H1 (cell line): ENCODE measurements around the gene KLHL29. TPM values are rescaled to one million over a fixed set of nuclear protein-coding genes. Genes with fewer than 3 reads are reported as not detected.

Experiments
- CTCF ChIA-PET: fragments of 300-600 bp; sonication (Branson Sonifier 250); formaldehyde crosslinking; loops from one replicate; lab custom pipeline; 2021; ENCODE audit not compliant: partially characterized antibody; lab: Charles Lee
- POLR2A ChIA-PET: fragments of 300-600 bp; sonication (Branson Sonifier 250); formaldehyde crosslinking; loops from one replicate; lab custom pipeline; 2021; ENCODE audit warnings: inconsistent platforms; ENCODE audit not compliant: partially characterized antibody; lab: Charles Lee
- DNase-seq, 2 experiments: peaks; one replicate each; pipeline versions ENCODE4 v3.0.0 to v3.0.0-alpha.2; 2010 to 2022; ENCODE audit warnings: low spot score in 2 of 2, low read depth in 1 of 2, mixed read lengths in 1 of 2
- FAIRE-seq: peaks from 2 replicates; lab custom pipeline; 2011; peaks lifted over from hg19 to GRCh38; lab: Jason Lieb, UNC
- H2AFZ ChIP-seq: 2 replicates; pipeline ENCODE4 v1.8.1; 2012; ENCODE audit warnings: low read length, inconsistent platforms
- H2AK5ac ChIP-seq: 2 replicates; pipeline ENCODE4 v1.6.1; 2013; ENCODE audit warnings: low read depth, low read length
- H2BK120ac ChIP-seq: replicated peaks from 2 replicates; pipeline ENCODE3; 2013; ENCODE audit warnings: low read depth, low read length, inconsistent platforms
- H2BK12ac ChIP-seq: 2 replicates; pipeline ENCODE4 v1.6.1; 2013; ENCODE audit warnings: low read depth, low read length
- H2BK15ac ChIP-seq: 2 replicates; pipeline ENCODE4 v1.6.1; 2013; ENCODE audit warnings: low read length
- H2BK20ac ChIP-seq: 2 replicates; pipeline ENCODE4 v1.6.1; 2013; ENCODE audit warnings: low read length
- H2BK5ac ChIP-seq: 2 replicates; pipeline ENCODE4 v1.6.1; 2013; ENCODE audit warnings: low read depth, low read length
- H3K14ac ChIP-seq: 2 replicates; pipeline ENCODE4 v1.6.1; 2013; ENCODE audit warnings: inconsistent platforms; ENCODE audit not compliant: insufficient read length
- H3K18ac ChIP-seq: 2 replicates; pipeline ENCODE4 v1.6.1; 2013; ENCODE audit warnings: low read length; ENCODE audit errors: extremely low read depth
- H3K23ac ChIP-seq: 2 replicates; pipeline ENCODE4 v1.6.1; 2013; ENCODE audit warnings: inconsistent platforms; ENCODE audit not compliant: insufficient read length
- H3K23me2 ChIP-seq: 2 replicates; pipeline ENCODE4 v1.6.1; 2013; ENCODE audit warnings: low read depth, low read length
- H3K27ac ChIP-seq: 2 replicates; pipeline ENCODE4 v1.6.1; 2011; ENCODE audit warnings: low read depth, low read length, inconsistent platforms
- H3K27me3 ChIP-seq, 4 experiments: replicated peaks in 1 of 4; 1 replicate in 1 of 4; 2 replicates in 3 of 4; pipeline versions ENCODE4 v1.6.1 to v1.8.1; 2011 to 2013; ENCODE audit warnings: low read length in 3 of 4, mild to moderate bottlenecking in 3 of 4, inconsistent platforms in 2 of 4, mixed read lengths in 2 of 4, moderate library complexity in 1 of 4; ENCODE audit not compliant: control insufficient read depth in 3 of 4, insufficient read depth in 3 of 4; ENCODE audit errors: extremely low read depth in 1 of 4
- H3K36me3 ChIP-seq, 4 experiments: 2 replicates each; pipeline versions ENCODE4 v1.6.1 to v1.8.1; 2011 to 2013; ENCODE audit warnings: mild to moderate bottlenecking in 4 of 4, low read length in 3 of 4, moderate library complexity in 2 of 4, control low read depth in 1 of 4, inconsistent platforms in 1 of 4; ENCODE audit not compliant: insufficient read depth in 4 of 4, control insufficient read depth in 2 of 4
- H3K4ac ChIP-seq: replicated peaks from 2 replicates; pipeline ENCODE3; 2013; ENCODE audit warnings: low read length, low read depth, mixed read lengths, inconsistent platforms; ENCODE audit not compliant: insufficient read length
- H3K4me1 ChIP-seq, 4 experiments: replicated peaks in 1 of 4; 1 replicate in 1 of 4; 2 replicates in 3 of 4; pipeline versions ENCODE4 v1.6.1 to v1.8.1; 2011 to 2013; ENCODE audit warnings: low read length in 3 of 4, inconsistent platforms in 2 of 4, mixed read lengths in 1 of 4; ENCODE audit not compliant: insufficient read depth in 4 of 4, control insufficient read depth in 3 of 4
- H3K4me2 ChIP-seq, 2 experiments: 2 replicates each; pipeline versions ENCODE4 v1.6.1 to v1.8.1; 2011 to 2013; ENCODE audit warnings: low read depth in 2 of 2, low read length in 2 of 2, control low read depth in 1 of 2, inconsistent platforms in 1 of 2, mild to moderate bottlenecking in 1 of 2; ENCODE audit not compliant: insufficient read depth in 1 of 2
- H3K4me3 ChIP-seq, 4 experiments: fragments of 200-600, 300-600 bp in 1 of 4; sonication (generic), shearing (Covaris generic), sonication (Bioruptor Twin) in 1 of 4; 2 replicates each; pipeline versions ENCODE4 v1.5.1 to v1.8.1; 2011 to 2016; ENCODE audit warnings: low read length in 4 of 4, low read depth in 3 of 4, control low read depth in 2 of 4, inconsistent platforms in 2 of 4, mild to moderate bottlenecking in 2 of 4, mixed read lengths in 1 of 4, moderate library complexity in 1 of 4; ENCODE audit not compliant: insufficient read depth in 2 of 4; ENCODE audit errors: extremely low read depth in 1 of 4
- H3K56ac ChIP-seq: replicated peaks from 2 replicates; pipeline ENCODE3; 2013; ENCODE audit warnings: low read depth, mild to moderate bottlenecking, mixed read lengths, low read length, inconsistent platforms; ENCODE audit not compliant: insufficient read length
- H3K79me1 ChIP-seq: 2 replicates; pipeline ENCODE4 v1.6.1; 2013; ENCODE audit warnings: low read depth, low read length, control low read depth
- H3K79me2 ChIP-seq, 2 experiments: 2 replicates each; pipeline versions ENCODE4 v1.6.1 to v1.8.1; 2012 to 2013; ENCODE audit warnings: low read length in 2 of 2, mild to moderate bottlenecking in 2 of 2, inconsistent platforms in 1 of 2; ENCODE audit not compliant: insufficient read depth in 2 of 2, control insufficient read depth in 1 of 2
- H3K9ac ChIP-seq, 4 experiments: replicated peaks in 1 of 4; 1 replicate in 1 of 4; 2 replicates in 3 of 4; pipeline versions ENCODE4 v1.6.1 to v1.8.1; 2011 to 2013; ENCODE audit warnings: low read depth in 3 of 4, low read length in 3 of 4, control low read depth in 2 of 4, mild to moderate bottlenecking in 2 of 4, moderate library complexity in 2 of 4, inconsistent platforms in 1 of 4; ENCODE audit errors: extremely low read depth in 1 of 4
- H3K9me3 ChIP-seq, 2 experiments: 2 replicates each; pipeline versions ENCODE4 v1.6.1 to v1.8.1; 2012 to 2013; ENCODE audit warnings: mild to moderate bottlenecking in 2 of 2, moderate library complexity in 2 of 2, control low read depth in 1 of 2, inconsistent platforms in 1 of 2, low read depth in 1 of 2, low read length in 1 of 2, mixed read lengths in 1 of 2; ENCODE audit not compliant: insufficient read depth in 2 of 2
- H4K20me1 ChIP-seq, 2 experiments: replicated peaks in 1 of 2; 2 replicates each; pipeline versions ENCODE3 to v1.8.1; 2011 to 2013; ENCODE audit warnings: inconsistent platforms in 2 of 2, low read length in 2 of 2, mild to moderate bottlenecking in 1 of 2; ENCODE audit not compliant: insufficient read depth in 2 of 2, control insufficient read depth in 1 of 2
- H4K5ac ChIP-seq: 2 replicates; pipeline ENCODE4 v1.6.1; 2013; ENCODE audit warnings: low read length, low read depth, mixed read lengths, inconsistent platforms; ENCODE audit not compliant: insufficient read length
- H4K8ac ChIP-seq: 2 replicates; pipeline ENCODE4 v1.8.0; 2013; ENCODE audit warnings: mild to moderate bottlenecking, moderate library complexity, low read length, inconsistent platforms; ENCODE audit not compliant: insufficient read depth; ENCODE audit errors: extremely low read depth
- H4K91ac ChIP-seq: replicated peaks from 2 replicates; pipeline ENCODE3; 2013; ENCODE audit warnings: low read length, mixed read lengths, inconsistent platforms; ENCODE audit not compliant: insufficient read length
- ATF2 ChIP-seq: IDR thresholded peaks from 2 replicates; pipeline ENCODE4 v1.6.1; 2012; ENCODE audit warnings: low read length, inconsistent platforms
- EP300 ChIP-seq, 2 experiments: IDR thresholded peaks; 1 replicate in 1 of 2; 2 replicates in 1 of 2; pipeline ENCODE4 v1.6.1; 2011 to 2012; ENCODE audit warnings: low read depth in 2 of 2, low read length in 2 of 2, mild to moderate bottlenecking in 2 of 2, borderline replicate concordance in 1 of 2, inconsistent platforms in 1 of 2, moderate library complexity in 1 of 2
- JUN ChIP-seq: IDR thresholded peaks from 2 replicates; pipeline ENCODE4 v1.6.1; 2011; ENCODE audit warnings: low read depth, mild to moderate bottlenecking, improper control_type of control experiment, low read length
- NANOG ChIP-seq: IDR thresholded peaks from 2 replicates; pipeline ENCODE4 v1.6.1; 2011; ENCODE audit warnings: low read length, low read depth, mild to moderate bottlenecking, inconsistent platforms; ENCODE audit not compliant: insufficient read depth, poor library complexity, severe bottlenecking
- RAD21 ChIP-seq, 2 experiments: IDR thresholded peaks in 1 of 2; conservative IDR thresholded peaks in 1 of 2; 2 replicates each; pipeline ENCODE4 v1.6.1; 2011; ENCODE audit warnings: low read depth in 2 of 2, low read length in 2 of 2, improper control_type of control experiment in 1 of 2, inconsistent platforms in 1 of 2, mild to moderate bottlenecking in 1 of 2, moderate library complexity in 1 of 2
- SAP30 ChIP-seq: fragments of 300-600 bp; sonication (generic); IDR thresholded peaks from 2 replicates; pipeline ENCODE4 v1.7.1; 2012; ENCODE audit warnings: low read length, moderate library complexity, mild to moderate bottlenecking, inconsistent platforms; ENCODE audit not compliant: insufficient read depth, insufficient replicate concordance
- SIN3A ChIP-seq, 2 experiments: IDR thresholded peaks in 1 of 2; conservative IDR thresholded peaks in 1 of 2; 2 replicates each; pipeline ENCODE4 v1.6.1; 2011 to 2012; ENCODE audit warnings: low read length in 2 of 2, improper control_type of control experiment in 1 of 2, low read depth in 1 of 2, mild to moderate bottlenecking in 1 of 2
- SP1 ChIP-seq: IDR thresholded peaks from 2 replicates; pipeline ENCODE4 v1.6.1; 2011; ENCODE audit warnings: low read depth, low read length
- ZNF274 ChIP-seq: IDR thresholded peaks from 2 replicates; pipeline ENCODE4 v1.7.0; 2012; ENCODE audit warnings: low read length, borderline replicate concordance; ENCODE audit errors: extremely low read depth
- WGBS, 2 experiments: shearing (Covaris generic) in 1 of 2; methylation state at CpG; one replicate each; pipeline versions ENCODE4 v1.1.6 to v1.1.7; 2013 to 2015; ENCODE audit warnings: low lambda C conversion rate in 2 of 2, mixed read lengths in 2 of 2, inconsistent platforms in 1 of 2, low coverage in 1 of 2, missing lambda C conversion rate in 1 of 2; ENCODE audit not compliant: insufficient replicate concordance in 2 of 2, insufficient coverage in 1 of 2, insufficient read length in 1 of 2; ENCODE audit errors: extremely low coverage in 1 of 2, missing lambda C conversion rate in 1 of 2; 5-methylcytosine and 5-hydroxymethylcytosine counted together
- polyA plus RNA-seq, 7 experiments: library from polyadenylated mRNA; depleted of rRNA in 3 of 7; stranded (reverse) in 5 of 7; unstranded in 2 of 7; fragments of >200 nt in 5 of 7; fragments of 200-250 nt in 2 of 7; gene quantifications; 1 replicate in 5 of 7; 2 replicates in 1 of 7; 4 replicates in 1 of 7; pipeline versions ENCODE4 v1.2.1 to v1.2.3, GENCODE V29; 2011 to 2013; ENCODE audit warnings: missing spikeins in 2 of 7, mixed read lengths in 2 of 7
- total RNA-seq: library from RNA; stranded (reverse); fragmentation: NEBNext Ultra II Directional; extraction: Animal tissue kit (Norgen Biotek cat#: 25700); gene quantifications from 2 replicates; pipeline ENCODE4 v1.2.1, GENCODE V29; 2021

The KLHL29 gene
- total and polyA plus RNA-seq, 2 of the 8 experiments (the other 6 are each of a cell fraction or from before 2014, with no cell fraction given), result 1.1 to 4.7 TPM

- no peak overlapping the region for H4K91ac ChIP-seq
- H3K23me2 ChIP-seq, result no peaks in the 10 kb centered on the region
- H3K4me2 ChIP-seq, result no peak overlapping the region
- DNase-seq (no peak), FAIRE-seq (no peak)
- no peak overlapping the region for H4K8ac ChIP-seq
- no peak overlapping the region for H3K9ac ChIP-seq
- no peak overlapping the region for H2BK5ac ChIP-seq
- CTCF ChIA-PET, result interaction anchor here (0.7 to 3.6 kb wide), 6 partner anchors 9 to 91 kb away, joined by 3 to 19 read pairs (median 3); no protein-coding TSS in a partner anchor
- H3K9me3 ChIP-seq, result no peaks in the 10 kb centered on the region
- no peak overlapping the region for H3K18ac ChIP-seq
- no peak overlapping the region for H2BK20ac ChIP-seq
- no peaks in the 10 kb centered on the region for H3K79me1 ChIP-seq
- no peaks in the 10 kb centered on the region; a peak in 1 of 7 replicates for H3K27me3 ChIP-seq
- POLR2A ChIA-PET, result interaction anchor here (1.0 kb wide), 1 partner anchor 30 kb away, joined by 4 read pairs; no protein-coding TSS in a partner anchor
- no peak overlapping the region for H3K23ac ChIP-seq
- no peaks in the 10 kb centered on the region; a peak in 1 of 8 replicates for H3K36me3 ChIP-seq
- no peak overlapping the region for H3K14ac ChIP-seq
- H2AK5ac ChIP-seq, result no peak overlapping the region
- H2BK120ac ChIP-seq, result no peak overlapping the region
- H2BK12ac ChIP-seq, result no peak overlapping the region
- no peak overlapping the region for H3K4me3 ChIP-seq
- H2BK15ac ChIP-seq, result no peak overlapping the region
- H3K4ac ChIP-seq, result no peak overlapping the region
- H3K79me2 ChIP-seq, result no peaks in the 10 kb centered on the region
- H3K4me1 ChIP-seq, result no peaks in the 10 kb centered on the region; a peak in 1 of 7 replicates
- no peak overlapping the region for H2AFZ ChIP-seq
- H3K27ac ChIP-seq, result no peak overlapping the region
- no peaks in the 10 kb centered on the region for H4K20me1 ChIP-seq
- 89% methylated on average over 1 of the region's 1 CpG; no CpG with 5 or more reads in 1 of the 2 experiments for WGBS, 2 experiments
- H3K56ac ChIP-seq, result no peak overlapping the region
- no peak overlapping the region for H4K5ac ChIP-seq
- TF ChIP-seq NANOG, result no peak
- TF ChIP-seq RAD21 (IDR thresholded peaks at IDR 0.05 in 1 of 2, conservative IDR thresholded peaks at IDR 0.05 in 1 of 2; ENCODE audit: low read depth in 2 of 2, low read length in 2 of 2), result no peak
- no peak for TF ChIP-seq ATF2
- TF ChIP-seq EP300 (IDR thresholded peaks at IDR 0.05; ENCODE audit: borderline replicate concordance in 1 of 2, low read depth in 2 of 2, low read length in 2 of 2), result no peak
- TF ChIP-seq JUN, result no peak
- no peak for TF ChIP-seq ZNF274
- TF ChIP-seq SP1, result no peak
- TF ChIP-seq SIN3A (conservative IDR thresholded peaks at IDR 0.05 in 1 of 2, IDR thresholded peaks at IDR 0.05 in 1 of 2; ENCODE audit: low read depth in 1 of 2, low read length in 2 of 2), result no peak
- TF ChIP-seq SAP30, result no peak
Observed at GRCh38 chr2:23657371-23657770, 272.4 kb downstream of the KLHL29 start.
